Keratinocyte (primary cell): Measurements from ENCODE around the gene SORBS2. TPM values are rescaled to one million over a fixed set of nuclear protein-coding genes. Genes with fewer than 3 reads are reported as not detected.

Experiments used
- DNase-seq: peaks from one replicate; pipeline ENCODE4 v3.0.0-alpha.2; 2011; ENCODE audit warnings: low read depth, missing footprints, low spot score
- FAIRE-seq: peaks from 2 replicates; lab custom pipeline; 2011; peaks lifted over from hg19 to GRCh38; lab: Jason Lieb, UNC
- H2AFZ ChIP-seq: 2 replicates; pipeline ENCODE4 v1.6.0; 2012; ENCODE audit warnings: low read length, control low read depth, inconsistent platforms; ENCODE audit not compliant: control insufficient read depth
- H3K27ac ChIP-seq: 2 replicates; pipeline ENCODE4 v1.5.1; 2011; ENCODE audit warnings: low read length; ENCODE audit not compliant: control insufficient read depth, insufficient read depth
- H3K27me3 ChIP-seq: 3 replicates; pipeline ENCODE4 v1.6.0; 2011; ENCODE audit warnings: low read length; ENCODE audit not compliant: control insufficient read depth, insufficient read depth; ENCODE audit errors: extremely low read depth
- H3K36me3 ChIP-seq, 2 experiments: 2 replicates in 1 of 2; 3 replicates in 1 of 2; pipeline ENCODE4 v1.5.1; 2011; ENCODE audit warnings: low read length in 2 of 2, mild to moderate bottlenecking in 1 of 2; ENCODE audit not compliant: control insufficient read depth in 2 of 2, insufficient read depth in 2 of 2; ENCODE audit errors: extremely low read depth in 1 of 2
- H3K4me1 ChIP-seq: 3 replicates; pipeline ENCODE4 v1.5.1; 2011; ENCODE audit warnings: low read length; ENCODE audit not compliant: control insufficient read depth, insufficient read depth; ENCODE audit errors: extremely low read depth
- H3K4me2 ChIP-seq: 3 replicates; pipeline ENCODE4 v1.6.0; 2011; ENCODE audit warnings: low read depth, low read length; ENCODE audit not compliant: control insufficient read depth, insufficient read depth; ENCODE audit errors: extremely low read depth
- H3K4me3 ChIP-seq, 3 experiments: fragments of 200-600 bp in 1 of 3; sonication (generic) in 1 of 3; 2 replicates in 2 of 3; 3 replicates in 1 of 3; pipeline ENCODE4 v1.5.1; 2011 to 2016; ENCODE audit warnings: low read length in 3 of 3, mild to moderate bottlenecking in 3 of 3, control low read depth in 2 of 3, inconsistent platforms in 1 of 3, low read depth in 1 of 3, mixed read lengths in 1 of 3, mixed run types in 1 of 3, moderate library complexity in 1 of 3; ENCODE audit not compliant: control insufficient read depth in 2 of 3, insufficient read depth in 2 of 3; ENCODE audit errors: extremely low read depth in 1 of 3
- H3K79me2 ChIP-seq: 2 replicates; pipeline ENCODE4 v1.6.0; 2012; ENCODE audit warnings: low read length; ENCODE audit not compliant: control insufficient read depth, insufficient read depth
- H3K9ac ChIP-seq: 3 replicates; pipeline ENCODE4 v1.6.0; 2011; ENCODE audit warnings: low read length; ENCODE audit not compliant: control insufficient read depth, insufficient read depth; ENCODE audit errors: extremely low read depth
- H3K9me1 ChIP-seq: 3 replicates; pipeline ENCODE4 v1.6.0; 2011; ENCODE audit warnings: low read length; ENCODE audit not compliant: control insufficient read depth, insufficient read depth; ENCODE audit errors: extremely low read depth
- H3K9me3 ChIP-seq: 2 replicates; pipeline ENCODE4 v1.5.1; 2012; ENCODE audit warnings: low read depth, low read length; ENCODE audit not compliant: control insufficient read depth
- H4K20me1 ChIP-seq: 3 replicates; pipeline ENCODE4 v1.6.0; 2011; ENCODE audit warnings: low read length; ENCODE audit not compliant: control insufficient read depth, insufficient read depth; ENCODE audit errors: extremely low read depth
- CTCF ChIP-seq, 3 experiments: IDR thresholded peaks in 1 of 3; conservative IDR thresholded peaks in 1 of 3; optimal IDR thresholded peaks in 1 of 3; 2 replicates in 2 of 3; 3 replicates in 1 of 3; pipeline versions ENCODE3 to v1.5.1; 2011; ENCODE audit warnings: low read length in 3 of 3, mild to moderate bottlenecking in 3 of 3, moderate library complexity in 2 of 3, control low read depth in 1 of 3, inconsistent platforms in 1 of 3; ENCODE audit not compliant: insufficient read depth in 2 of 3; ENCODE audit errors: extremely low read depth in 1 of 3
- EZH2 ChIP-seq: IDR thresholded peaks from one replicate; pipeline ENCODE4 v1.6.1; 2012; ENCODE audit warnings: inconsistent platforms, mild to moderate bottlenecking, low read length, moderate library complexity
- dilution Hi-C: fragments of 300-500 bp; cut with MboI; formaldehyde crosslinking; loops from one replicate; pipeline ENCODE4 v1.7.0; 2020; ENCODE audit warnings: low sequenced_read_pairs; ENCODE audit not compliant: extremely low pct_ligation_motif_present
- polyA plus RNA-seq, 5 experiments: library from polyadenylated mRNA; depleted of rRNA in 3 of 5; stranded (reverse) in 3 of 5; stranded (forward) in 1 of 5; unstranded in 1 of 5; fragments of >200 nt; gene quantifications; 1 replicate in 1 of 5; 2 replicates in 3 of 5; 3 replicates in 1 of 5; pipeline versions ENCODE4 v1.2.1 to v1.2.3, GENCODE V29; 2011 to 2012; ENCODE audit warnings: missing spikeins in 2 of 5, low read depth in 1 of 5, low replicate concordance in 1 of 5

The SORBS2 gene
- polyA plus RNA-seq, 1 donor (not counting 4 experiments of a cell fraction or from before 2014, with no cell fraction given): 0.14 TPM

- dilution Hi-C loops: no loop called here
- FAIRE-seq: no peak
- no peaks in the 10 kb centered on the region for H3K36me3 ChIP-seq
- no peak for DNase-seq
- no peak overlapping the region for H2AFZ ChIP-seq
- TF ChIP-seq CTCF (optimal IDR thresholded peaks at IDR 0.05 in 1 of 3, IDR thresholded peaks at IDR 0.05 in 1 of 3, conservative IDR thresholded peaks at IDR 0.05 in 1 of 3; ENCODE audit: extremely low read depth in 1 of 3, insufficient read depth in 2 of 3, low read length in 3 of 3) (no peak), EZH2 (no peak)
- H3K9ac ChIP-seq: no peak overlapping the region
- H3K4me1 ChIP-seq: no peaks in the 10 kb centered on the region
- no peak overlapping the region for H3K4me2 ChIP-seq
- no peak overlapping the region for H3K27ac ChIP-seq
- H3K9me3 ChIP-seq: no peaks in the 10 kb centered on the region
- no peaks in the 10 kb centered on the region for H3K79me2 ChIP-seq
- no peaks in the 10 kb centered on the region for H3K9me1 ChIP-seq
- H3K27me3 ChIP-seq: no peaks in the 10 kb centered on the region
- H3K4me3 ChIP-seq: no peak overlapping the region
- no peaks in the 10 kb centered on the region for H4K20me1 ChIP-seq
These were observed 39.5 kb downstream of the SORBS2 start for GRCh38 chr4:185772391-185773093.

- TF ChIP-seq EZH2 (no peak), CTCF (optimal IDR thresholded peaks at IDR 0.05 in 1 of 3, IDR thresholded peaks at IDR 0.05 in 1 of 3, conservative IDR thresholded peaks at IDR 0.05 in 1 of 3; ENCODE audit: extremely low read depth in 1 of 3, insufficient read depth in 2 of 3, low read length in 3 of 3) (no peak)
- DNase-seq (no peak), FAIRE-seq (no peak)
- Histone ChIP-seq H3K79me2 (no peaks in the 10 kb centered on the region), H3K27me3 (no peaks in the 10 kb centered on the region), H3K9me1 (no peaks in the 10 kb centered on the region), H3K36me3 (no peaks in the 10 kb centered on the region), H3K4me2 (no peak overlapping the region), H3K4me1 (no peaks in the 10 kb centered on the region), H3K9ac (no peak overlapping the region), H3K4me3 (no peak overlapping the region), H4K20me1 (no peaks in the 10 kb centered on the region), H3K27ac (no peak overlapping the region), H2AFZ (no peak overlapping the region), H3K9me3 (no peaks in the 10 kb centered on the region)
- dilution Hi-C loops: no loop called here
These were observed 40.1 kb downstream of the SORBS2 start for GRCh38 chr4:185771711-185772390.
